Measurements from ENCODE around the gene ASCL2.

DNA sequence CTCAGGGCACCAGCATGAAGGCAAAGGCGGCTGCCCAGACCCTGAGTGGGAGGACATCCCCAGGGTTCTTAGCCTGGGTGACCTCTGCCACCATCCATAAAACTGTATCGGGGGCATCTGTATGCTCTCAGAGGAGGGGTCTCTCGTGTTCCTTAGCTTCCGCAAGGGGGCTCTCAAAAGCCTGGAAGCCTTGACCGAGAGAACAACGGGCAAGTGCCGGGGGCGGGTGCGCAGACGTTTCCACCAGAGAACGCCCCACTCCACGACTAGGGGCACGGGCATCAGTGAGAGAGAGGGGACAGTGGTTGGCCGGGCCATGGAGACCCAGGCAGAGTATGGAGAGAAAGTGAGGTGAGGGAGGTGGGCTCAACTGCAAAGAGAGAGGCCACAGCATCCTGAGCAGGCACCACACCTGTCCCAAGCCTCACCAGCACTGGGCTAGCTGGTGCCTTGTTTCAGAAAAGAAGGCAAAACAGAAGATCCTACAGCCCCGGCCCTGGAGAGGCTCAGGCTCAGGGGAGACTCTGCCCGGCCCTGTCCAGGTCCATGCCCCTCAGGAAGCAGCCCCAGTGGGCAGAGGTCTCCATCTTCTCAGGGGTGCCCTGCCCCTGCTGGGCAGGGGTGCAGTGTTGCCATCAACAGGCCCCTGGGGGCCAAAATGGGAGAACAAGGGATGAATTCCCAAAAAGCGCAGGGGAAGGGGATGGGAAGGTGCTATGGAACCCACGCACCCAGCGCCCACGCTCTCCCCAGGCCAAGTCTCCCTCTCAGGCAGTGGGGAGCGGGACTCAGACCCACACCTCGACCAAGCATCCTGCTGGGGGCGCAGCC is 37.3 kb upstream of the ASCL2 start:
- TF ChIP-seq, protein P1, sequence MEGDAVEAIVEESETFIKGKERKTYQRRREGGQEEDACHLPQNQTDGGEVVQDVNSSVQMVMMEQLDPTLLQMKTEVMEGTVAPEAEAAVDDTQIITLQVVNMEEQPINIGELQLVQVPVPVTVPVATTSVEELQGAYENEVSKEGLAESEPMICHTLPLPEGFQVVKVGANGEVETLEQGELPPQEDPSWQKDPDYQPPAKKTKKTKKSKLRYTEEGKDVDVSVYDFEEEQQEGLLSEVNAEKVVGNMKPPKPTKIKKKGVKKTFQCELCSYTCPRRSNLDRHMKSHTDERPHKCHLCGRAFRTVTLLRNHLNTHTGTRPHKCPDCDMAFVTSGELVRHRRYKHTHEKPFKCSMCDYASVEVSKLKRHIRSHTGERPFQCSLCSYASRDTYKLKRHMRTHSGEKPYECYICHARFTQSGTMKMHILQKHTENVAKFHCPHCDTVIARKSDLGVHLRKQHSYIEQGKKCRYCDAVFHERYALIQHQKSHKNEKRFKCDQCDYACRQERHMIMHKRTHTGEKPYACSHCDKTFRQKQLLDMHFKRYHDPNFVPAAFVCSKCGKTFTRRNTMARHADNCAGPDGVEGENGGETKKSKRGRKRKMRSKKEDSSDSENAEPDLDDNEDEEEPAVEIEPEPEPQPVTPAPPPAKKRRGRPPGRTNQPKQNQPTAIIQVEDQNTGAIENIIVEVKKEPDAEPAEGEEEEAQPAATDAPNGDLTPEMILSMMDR (IDR thresholded peaks at IDR 0.05), result no peak
- no peak for TF ChIP-seq POLR2A (IDR thresholded peaks at IDR 0.05)
